Measurements from ENCODE around the gene APRT. TPM values are rescaled to one million over a fixed set of nuclear protein-coding genes. Genes with fewer than 3 reads are reported as not detected.

APRT gene
- total RNA-seq, 4 donors from 2014 or later: 60.6 to 141 (median 98.6) TPM

GRCh38 chr16:88779406-88780141 lies 32.2 kb downstream of the APRT start:
- no peaks in the 10 kb centered on the region for H3K9me3 ChIP-seq
- H3K27ac ChIP-seq (replicated peaks in 1 of 4): peak overlapping the region; percentile 87 to 99 (median 98)
- H3K4me3 ChIP-seq: peak overlapping the region; percentile 9 to 22 (median 20)

GRCh38 chr16:88778541-88779065 lies 33.1 kb downstream of the APRT start:
- intact Hi-C loops (cut with DNase I): no loop called here
- DNase-seq (ENCODE audit: extremely low spot score): no peak
- H3K4me1 ChIP-seq: peaks cover 75 to 100% (median 100%) of the 10 kb centered on the region in 4 donors
- H3K9me3 ChIP-seq: no peaks in the 10 kb centered on the region
- peak overlapping the region; percentile 87 to 99 (median 98) for H3K27ac ChIP-seq (replicated peaks in 1 of 4)
- no peaks in the 10 kb centered on the region for H3K36me3 ChIP-seq
- WGBS: 60% methylated on average over 25 of the region's 30 CpGs
- no peak overlapping the region for H3K4me3 ChIP-seq
- TF ChIP-seq EP300 (IDR thresholded peaks at IDR 0.05) (no peak), POLR2A (IDR thresholded peaks at IDR 0.05; ENCODE audit: low read depth) (no peak), POLR2AphosphoS5 (IDR thresholded peaks at IDR 0.05) (no peak)
- TF ChIP-seq, protein P1, sequence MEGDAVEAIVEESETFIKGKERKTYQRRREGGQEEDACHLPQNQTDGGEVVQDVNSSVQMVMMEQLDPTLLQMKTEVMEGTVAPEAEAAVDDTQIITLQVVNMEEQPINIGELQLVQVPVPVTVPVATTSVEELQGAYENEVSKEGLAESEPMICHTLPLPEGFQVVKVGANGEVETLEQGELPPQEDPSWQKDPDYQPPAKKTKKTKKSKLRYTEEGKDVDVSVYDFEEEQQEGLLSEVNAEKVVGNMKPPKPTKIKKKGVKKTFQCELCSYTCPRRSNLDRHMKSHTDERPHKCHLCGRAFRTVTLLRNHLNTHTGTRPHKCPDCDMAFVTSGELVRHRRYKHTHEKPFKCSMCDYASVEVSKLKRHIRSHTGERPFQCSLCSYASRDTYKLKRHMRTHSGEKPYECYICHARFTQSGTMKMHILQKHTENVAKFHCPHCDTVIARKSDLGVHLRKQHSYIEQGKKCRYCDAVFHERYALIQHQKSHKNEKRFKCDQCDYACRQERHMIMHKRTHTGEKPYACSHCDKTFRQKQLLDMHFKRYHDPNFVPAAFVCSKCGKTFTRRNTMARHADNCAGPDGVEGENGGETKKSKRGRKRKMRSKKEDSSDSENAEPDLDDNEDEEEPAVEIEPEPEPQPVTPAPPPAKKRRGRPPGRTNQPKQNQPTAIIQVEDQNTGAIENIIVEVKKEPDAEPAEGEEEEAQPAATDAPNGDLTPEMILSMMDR (IDR thresholded peaks at IDR 0.05): no peak
- H3K27me3 ChIP-seq: no peaks in the 10 kb centered on the region

More at GRCh38 chr16:88779406-88780141, 32.2 kb downstream of the APRT start:
- no peaks in the 10 kb centered on the region for H3K27me3 ChIP-seq
- H3K4me1 ChIP-seq: peaks cover 69 to 98% (median 96%) of the 10 kb centered on the region in 4 donors
- no peaks in the 10 kb centered on the region for H3K36me3 ChIP-seq
- WGBS: 21% methylated on average over 3 of the region's 34 CpGs
- intact Hi-C loops (cut with DNase I): no loop called here
- TF ChIP-seq POLR2AphosphoS5 (IDR thresholded peaks at IDR 0.05) (peak in 1 of 2 donors; percentile 15), EP300 (IDR thresholded peaks at IDR 0.05) (no peak)
- no peak for DNase-seq (ENCODE audit: extremely low spot score)

- peaks cover 78 to 100% (median 100%) of the 10 kb centered on the region in 4 donors for H3K4me1 ChIP-seq
- intact Hi-C loops (cut with DNase I): no loop called here
Measured at GRCh38 chr16:88778271-88778525, 33.5 kb downstream of the APRT start.

GRCh38 chr16:88777471-88778270 lies 34.1 kb downstream of the APRT start:
- H3K27me3 ChIP-seq: no peaks in the 10 kb centered on the region
- H3K9me3 ChIP-seq: no peaks in the 10 kb centered on the region
- 75% methylated on average over 32 of the region's 34 CpGs for WGBS
- H3K36me3 ChIP-seq: no peaks in the 10 kb centered on the region
- no peak overlapping the region for H3K4me3 ChIP-seq
- no peak for DNase-seq (ENCODE audit: extremely low spot score)
- intact Hi-C loops (cut with DNase I): no loop called here
- H3K27ac ChIP-seq (replicated peaks in 1 of 4): peak overlapping the region; percentile 87 to 99 (median 98)
- TF ChIP-seq, protein P1 (IDR thresholded peaks at IDR 0.05): no peak
- TF ChIP-seq POLR2A (IDR thresholded peaks at IDR 0.05; ENCODE audit: low read depth): no peak
- no peak for TF ChIP-seq POLR2AphosphoS5 (IDR thresholded peaks at IDR 0.05)
- TF ChIP-seq EP300 (IDR thresholded peaks at IDR 0.05): no peak
- peaks cover 78 to 100% (median 100%) of the 10 kb centered on the region in 4 donors for H3K4me1 ChIP-seq

More at GRCh38 chr16:88778271-88778525, 33.5 kb downstream of the APRT start:
- 54% methylated on average over 7 of the region's 7 CpGs for WGBS
- Histone ChIP-seq H3K27me3 (no peaks in the 10 kb centered on the region), H3K9me3 (no peaks in the 10 kb centered on the region), H3K36me3 (no peaks in the 10 kb centered on the region), H3K27ac (replicated peaks in 1 of 4) (peak overlapping the region; percentile 87 to 99 (median 98)), H3K4me3 (no peak overlapping the region)
- no peak for DNase-seq (ENCODE audit: extremely low spot score)
- TF ChIP-seq EP300 (IDR thresholded peaks at IDR 0.05): no peak

DNA sequence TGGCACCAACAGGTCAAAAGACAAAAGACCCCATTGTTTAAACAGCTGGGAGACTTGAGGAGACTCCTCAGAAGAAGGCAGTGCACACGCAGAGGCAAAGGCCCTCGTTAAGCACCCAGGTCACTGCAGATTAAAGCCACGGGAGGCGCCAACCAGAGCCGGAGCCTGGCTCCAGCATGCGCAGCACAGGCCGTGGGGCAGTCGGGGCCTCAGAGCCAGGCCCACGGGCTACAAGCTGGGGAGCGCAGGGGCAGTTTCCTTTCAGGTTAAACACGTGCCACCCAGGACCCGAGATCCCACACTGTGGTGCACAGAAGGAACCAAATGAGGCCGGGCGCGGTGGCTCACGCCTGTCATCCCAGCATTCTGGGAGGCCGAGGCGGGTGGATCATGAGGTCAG lies 35.9 kb downstream of the APRT start:
- peaks cover 75 to 100% (median 100%) of the 10 kb centered on the region in 4 donors for H3K4me1 ChIP-seq
- no peaks in the 10 kb centered on the region for H3K36me3 ChIP-seq
- no peaks in the 10 kb centered on the region for H3K9me3 ChIP-seq
- no peak for DNase-seq (ENCODE audit: extremely low spot score)
- no peak overlapping the region for H3K4me3 ChIP-seq
- WGBS: 86% methylated on average over 18 of the region's 18 CpGs
- intact Hi-C loops (cut with DNase I): no loop called here
- no peaks in the 10 kb centered on the region for H3K27me3 ChIP-seq
- peak overlapping the region; percentile 7 to 99 (median 93) for H3K27ac ChIP-seq (replicated peaks in 1 of 4)
- TF ChIP-seq POLR2AphosphoS5 (IDR thresholded peaks at IDR 0.05): no peak
- TF ChIP-seq, protein P1 (IDR thresholded peaks at IDR 0.05): no peak

Data from esophagus muscularis mucosa (tissue), 4 donors.